Panc1 (cell line): ENCODE results near the gene ADM2. TPM values are rescaled to one million over a fixed set of nuclear protein-coding genes. Genes with fewer than 3 reads are reported as not detected.

ENCODE experiments used
- ATAC-seq: fragments of 200-7000 bp; cut with Tn5 transposase; 2 replicates; pipeline ENCODE4 v1.9.1; 2020; ENCODE audit warnings: mild to moderate bottlenecking, moderate library complexity
- BruUV-seq: library from RNA; stranded (reverse); fragments of 400-500 nt; replicated peaks from 2 replicates; lab custom pipeline; 2021; lab: Mats Ljungman, UMichigan
- CTCF ChIA-PET: fragments of 300-600 bp; sonication (Branson Sonifier 250); formaldehyde crosslinking; loops from one replicate; lab custom pipeline; 2022; ENCODE audit warnings: antibody characterized with exemption; lab: Charles Lee
- POLR2A ChIA-PET: fragments of 300-600 bp; sonication (Branson Sonifier 250); formaldehyde crosslinking; loops from one replicate; lab custom pipeline; 2022; ENCODE audit warnings: antibody characterized with exemption; lab: Charles Lee
- DNase-seq: peaks from one replicate; pipeline ENCODE4 v3.0.0-alpha.2; 2010; ENCODE audit warnings: low read depth, low spot score
- H3K27ac ChIP-seq: 2 replicates; pipeline ENCODE4 v1.5.1; 2011; ENCODE audit warnings: mild to moderate bottlenecking, low read length, inconsistent platforms
- H3K27me3 ChIP-seq: fragments of 200-500 bp; sonication (Bioruptor generic); 2 replicates; pipeline ENCODE4 v1.6.0; 2014; ENCODE audit warnings: low read length, inconsistent platforms; ENCODE audit not compliant: control insufficient read depth, insufficient read depth
- H3K36me3 ChIP-seq: fragments of 200-500 bp; sonication (Bioruptor generic); 2 replicates; pipeline ENCODE4 v1.5.1; 2014; ENCODE audit warnings: inconsistent platforms, mild to moderate bottlenecking, low read length, moderate library complexity; ENCODE audit not compliant: control insufficient read depth, insufficient read depth
- H3K4me1 ChIP-seq: 2 replicates; pipeline ENCODE4 v1.5.1; 2011; ENCODE audit warnings: inconsistent platforms, mild to moderate bottlenecking, low read length, moderate library complexity; ENCODE audit not compliant: control insufficient read depth, insufficient read depth
- H3K4me3 ChIP-seq, 2 experiments: 2 replicates each; pipeline ENCODE4 v1.5.1; 2011 to 2012; ENCODE audit warnings: low read depth in 2 of 2, low read length in 2 of 2, mild to moderate bottlenecking in 2 of 2, inconsistent platforms in 1 of 2, moderate library complexity in 1 of 2
- H3K9me3 ChIP-seq: fragments of 200-500 bp; sonication (Bioruptor generic); 2 replicates; pipeline ENCODE4 v1.5.1; 2014; ENCODE audit warnings: low read depth, mild to moderate bottlenecking, inconsistent platforms, low read length, moderate library complexity; ENCODE audit not compliant: control insufficient read depth, insufficient read depth
- CTCF ChIP-seq: fragments of 450-650 bp; IDR thresholded peaks from 2 replicates; pipeline ENCODE4 v1.5.1; 2017; ENCODE audit warnings: mild to moderate bottlenecking
- REST ChIP-seq, 2 experiments: IDR thresholded peaks; 2 replicates each; pipeline ENCODE4 v1.6.1; 2011 to 2012; ENCODE audit warnings: low read depth in 2 of 2, control low read depth in 1 of 2, low read length in 1 of 2, mild to moderate bottlenecking in 1 of 2, moderate library complexity in 1 of 2; ENCODE audit not compliant: insufficient read depth in 1 of 2
- TCF7L2 ChIP-seq: IDR thresholded peaks from 2 replicates; pipeline ENCODE4 v1.6.1; 2011; ENCODE audit warnings: mild to moderate bottlenecking, low read depth, low read length, inconsistent platforms
- in situ Hi-C: cut with HindIII; loops from 2 replicates; pipeline ENCODE4 v1.10.0; 2016; ENCODE audit warnings: low sequenced_read_pairs, low pct_unique_long_range_greater_than_20kb
- intact Hi-C: fragments of 100-400 bp; cut with micrococcal nuclease; formaldehyde crosslinking; loops from one replicate; pipeline ENCODE4 v1.10.0; 2022; ENCODE audit not compliant: unreplicated experiment
- total RNA-seq: library from RNA; stranded (reverse); gene quantifications from one replicate; pipeline ENCODE4 v1.2.1, GENCODE V29; 2021; ENCODE audit not compliant: unreplicated experiment

Gene ADM2
- total RNA-seq, 1 experiment from 2014 or later, result 3.9 TPM

DNA sequence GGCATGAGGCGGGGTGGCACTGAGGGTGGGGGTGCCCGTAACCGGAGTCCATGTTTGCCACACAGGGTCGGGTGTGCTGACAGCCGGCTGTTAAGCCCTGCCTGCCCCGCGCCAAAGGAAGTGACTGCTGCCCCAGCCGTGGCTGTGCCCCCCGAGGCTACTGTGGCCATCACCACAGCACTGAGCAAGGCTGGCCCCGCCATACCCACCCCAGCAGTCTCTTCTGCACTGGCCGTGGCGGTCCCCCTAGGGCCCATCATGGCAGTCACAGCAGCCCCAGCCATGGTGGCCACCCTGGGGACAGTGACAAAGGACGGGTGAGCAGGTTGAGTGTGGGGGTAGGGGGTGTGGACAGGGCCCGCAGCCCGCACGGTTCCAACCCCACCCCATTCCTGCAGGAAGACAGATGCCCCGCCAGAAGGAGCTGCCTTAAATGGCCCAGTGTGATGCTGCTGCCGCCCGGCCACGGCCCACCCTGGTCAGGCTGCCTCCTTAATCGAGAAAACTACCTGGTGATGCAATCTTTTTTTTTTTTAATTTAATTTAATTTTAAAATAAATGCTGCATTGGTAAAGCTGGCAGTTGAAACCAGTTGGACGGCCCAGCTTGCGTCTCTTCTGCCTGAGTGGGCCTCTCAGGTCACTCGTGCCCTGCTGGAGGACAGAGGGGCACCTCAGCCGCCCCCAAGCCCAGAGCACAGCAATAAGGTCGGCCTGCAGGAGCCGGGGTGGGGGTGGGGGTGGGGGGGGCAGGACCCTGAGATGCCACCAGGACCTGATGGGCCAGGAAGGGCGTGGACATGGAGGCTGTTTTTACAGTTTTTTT lies 37.3 kb upstream of the ADM2 start:
- ATAC-seq, result 0 out of 2 replicates have a peak, but pooled peaks have one; percentile 2
- Histone ChIP-seq H3K27me3 (no peaks in the 10 kb centered on the region), H3K27ac (peak overlapping the region; percentile 63), H3K4me1 (peaks cover 22% of the 10 kb centered on the region), H3K4me3 (no peak overlapping the region), H3K9me3 (no peaks in the 10 kb centered on the region), H3K36me3 (no peaks in the 10 kb centered on the region)
- intact Hi-C loops (no loop called here), in situ Hi-C loops (no loop called here)
- ChIA-PET CTCF (no interaction called here), POLR2A (interaction anchor here (0.7 kb wide), 1 partner anchor 249 kb away, joined by 3 read pairs; no protein-coding TSS in a partner anchor)
- no TSS peak for BruUV-seq
- TF ChIP-seq CTCF (no peak), TCF7L2 (no peak), REST (IDR thresholded peaks at IDR 0.05; ENCODE audit: insufficient read depth in 1 of 2, low read depth in 2 of 2, low read length in 1 of 2) (no peak)
- DNase-seq, result no peak

GRCh38 chr22:50444663-50445062 lies 36.7 kb upstream of the ADM2 start:
- ATAC-seq (peak; percentile 38), DNase-seq (no peak)
- no peaks in the 10 kb centered on the region for H3K27me3 ChIP-seq
- peaks cover 22% of the 10 kb centered on the region for H3K4me1 ChIP-seq
- no peak for TF ChIP-seq CTCF
- no peaks in the 10 kb centered on the region for H3K36me3 ChIP-seq
- H3K4me3 ChIP-seq, result no peak overlapping the region
- H3K9me3 ChIP-seq, result no peaks in the 10 kb centered on the region
- in situ Hi-C loops, result no loop called here
- intact Hi-C loops, result no loop called here
- BruUV-seq, result no TSS peak
- POLR2A ChIA-PET, result interaction anchor here (0.5 to 0.7 kb wide), 2 partner anchors 192 to 250 kb away, joined by 3 to 5 read pairs; no protein-coding TSS in a partner anchor
- CTCF ChIA-PET, result no interaction called here
- peak overlapping the region; percentile 70 for H3K27ac ChIP-seq
